ENCODE results near the gene SAMD11. TPM values are rescaled to one million over a fixed set of nuclear protein-coding genes. Genes with fewer than 3 reads are reported as not detected.

The SAMD11 gene
- polyA plus RNA-seq, 6 donors from 2014 or later: 0.19 to 0.40 TPM; not detected in 4

DNA sequence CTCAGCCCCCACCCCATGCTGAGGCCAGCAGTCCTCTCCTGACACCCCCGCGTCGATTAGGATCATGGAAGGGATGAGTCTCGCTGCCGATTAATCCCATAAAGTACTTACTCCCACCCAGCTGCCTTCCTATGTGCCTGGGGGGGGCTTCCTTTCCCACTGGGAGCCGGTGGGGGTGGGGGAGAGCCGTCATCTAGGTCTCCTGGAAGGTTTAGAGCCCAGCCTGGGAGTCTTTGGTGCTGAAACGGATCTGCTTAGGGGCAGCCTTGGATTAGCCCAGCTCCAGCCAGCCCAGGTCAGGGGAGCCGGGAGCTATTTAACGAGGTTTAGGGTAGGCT lies 9.8 kb downstream of the SAMD11 start:
- Mint-ChIP-seq H3K27me3 (peaks cover 0 to 72% (median 66%) of the 10 kb centered on the region in 3 donors), H3K9me3 (no peaks in the 10 kb centered on the region), H3K4me1 (peaks cover 0 to 8% (median 6%) of the 10 kb centered on the region in 3 donors), H3K4me3 (no peak overlapping the region), H3K27ac (no peak overlapping the region), H3K36me3 (no peaks in the 10 kb centered on the region)
- ATAC-seq (ENCODE audit: low read depth in 2 of 2) (no peak), DNase-seq (no peak)

DNA sequence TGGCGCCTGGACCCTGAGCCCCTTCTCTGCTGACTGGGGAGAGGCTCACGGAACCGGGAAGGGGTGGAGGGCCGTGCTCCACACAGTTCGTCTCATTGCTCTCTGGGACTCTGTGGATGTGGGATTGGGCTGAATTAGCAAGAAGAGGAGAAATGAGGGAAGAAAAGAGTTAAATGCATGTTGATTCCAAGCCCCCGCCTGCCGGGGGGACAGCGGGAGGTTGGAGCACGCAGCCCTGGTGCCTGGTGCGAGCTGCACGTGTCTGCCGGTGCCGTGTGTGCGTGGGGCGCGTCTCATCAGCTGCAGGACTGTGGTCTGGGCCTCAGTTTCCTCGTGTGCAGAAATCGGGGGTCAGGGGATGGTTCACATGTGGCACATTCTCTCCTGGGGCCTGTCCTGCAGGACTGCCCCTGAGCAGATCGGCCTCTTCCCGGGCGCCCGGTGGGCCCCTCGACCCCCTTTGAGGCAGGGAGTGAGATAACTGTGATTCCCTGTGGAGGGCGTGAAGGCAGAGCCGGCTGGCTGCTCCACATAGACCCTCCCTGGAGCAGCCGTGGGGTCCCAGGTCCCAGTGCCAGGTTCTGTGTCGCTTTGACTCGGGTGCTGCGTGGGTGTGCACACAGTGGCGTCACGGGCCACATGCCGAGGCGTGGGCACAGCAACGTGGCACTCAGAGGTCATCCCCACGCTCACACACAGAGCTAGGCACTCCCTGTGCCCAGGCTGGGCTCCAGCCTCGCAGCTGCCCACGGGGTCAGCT lies 11.4 kb downstream of the SAMD11 start:
- H3K4me1 Mint-ChIP-seq: peaks cover 0 to 11% (median 6%) of the 10 kb centered on the region in 3 donors
- H3K27me3 Mint-ChIP-seq: peaks cover 0 to 74% (median 68%) of the 10 kb centered on the region in 3 donors
- H3K4me3 Mint-ChIP-seq: no peak overlapping the region
- DNase-seq: no peak
- H3K27ac Mint-ChIP-seq: peak overlapping the region in 3 of 6 donors; percentile 37 to 53 (median 38)
- no peaks in the 10 kb centered on the region for H3K9me3 Mint-ChIP-seq
- no peak for ATAC-seq (ENCODE audit: low read depth in 2 of 2)
- no peaks in the 10 kb centered on the region for H3K36me3 Mint-ChIP-seq

DNA sequence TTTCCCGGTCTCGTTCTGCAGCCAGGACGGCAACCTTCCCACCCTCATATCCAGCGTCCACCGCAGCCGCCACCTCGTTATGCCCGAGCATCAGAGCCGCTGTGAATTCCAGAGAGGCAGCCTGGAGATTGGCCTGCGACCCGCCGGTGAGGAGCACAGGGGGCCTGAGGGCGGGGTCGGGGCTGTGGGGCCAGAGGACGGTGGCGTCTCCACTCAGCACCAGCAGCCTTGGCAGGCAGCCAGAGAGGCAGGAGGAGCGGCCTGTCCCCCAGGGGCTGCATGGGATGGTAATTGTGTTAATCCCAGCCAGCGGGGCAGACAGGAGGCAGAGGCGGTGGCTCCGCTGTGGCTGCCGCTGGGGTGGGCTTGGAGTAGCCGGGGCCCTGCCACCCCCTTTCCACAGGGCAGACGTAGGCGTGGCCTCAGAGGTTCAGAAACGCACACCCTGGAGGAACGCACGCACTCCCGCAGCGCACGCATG lies 12.1 kb downstream of the SAMD11 start:
- H3K4me3 Mint-ChIP-seq: no peak overlapping the region
- peak overlapping the region in 2 of 6 donors; percentile 38 to 53 for H3K27ac Mint-ChIP-seq
- H3K4me1 Mint-ChIP-seq: peaks cover 2 to 11% (median 9%) of the 10 kb centered on the region in 3 donors
- DNase-seq: no peak
- no peaks in the 10 kb centered on the region for H3K36me3 Mint-ChIP-seq
- H3K27me3 Mint-ChIP-seq: peaks cover 0 to 78% (median 70%) of the 10 kb centered on the region in 3 donors
- ATAC-seq (ENCODE audit: low read depth in 2 of 2): no peak
- H3K9me3 Mint-ChIP-seq: no peaks in the 10 kb centered on the region

DNA sequence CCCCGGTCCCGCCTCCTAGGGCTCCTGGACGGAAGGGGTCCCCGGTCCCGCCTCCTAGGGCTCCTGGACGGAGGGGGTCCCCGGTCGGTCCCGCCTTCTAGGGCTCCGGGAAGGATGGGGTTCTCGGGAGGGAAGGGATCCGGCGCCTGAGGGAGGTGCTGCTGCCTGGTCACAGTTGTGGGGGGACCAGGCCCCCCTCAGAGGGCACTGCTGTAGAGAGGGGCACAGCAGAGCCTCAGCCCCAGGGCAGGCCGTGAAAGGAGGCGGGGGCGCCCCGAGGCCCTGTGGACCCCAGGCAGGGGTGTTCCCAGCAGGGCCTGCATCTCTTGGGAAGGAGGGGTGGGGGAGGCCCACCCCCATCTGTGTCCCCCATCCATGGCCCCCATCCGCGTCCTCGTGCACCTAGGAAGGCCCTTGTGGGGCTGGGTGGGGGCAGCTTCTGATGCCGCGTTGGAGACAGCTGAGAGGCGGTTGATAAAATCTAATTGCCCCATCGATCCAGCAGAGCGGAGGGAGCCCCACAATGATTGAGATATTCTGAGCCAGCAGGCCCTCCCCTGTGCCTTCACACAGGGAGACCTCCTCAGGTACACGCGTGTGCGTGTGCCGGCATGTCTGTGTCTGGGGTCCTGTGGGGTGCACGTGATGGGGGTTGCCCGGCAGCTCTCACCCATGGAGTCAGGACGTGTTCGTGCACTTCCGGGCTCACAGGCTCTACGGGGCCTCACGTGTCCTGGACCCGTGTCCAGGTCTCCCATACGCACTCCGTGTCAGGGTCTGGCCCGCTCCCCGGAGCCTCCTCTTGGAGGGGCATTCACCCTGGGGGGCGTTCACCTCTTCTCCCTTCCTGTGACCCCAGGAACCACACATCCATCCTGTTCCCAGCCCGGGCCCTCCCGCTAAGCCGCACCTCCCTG lies 12.9 kb downstream of the SAMD11 start:
- H3K4me3 Mint-ChIP-seq: peak overlapping the region in 2 of 8 donors; percentile 15 to 41
- peaks cover 4 to 78% (median 70%) of the 10 kb centered on the region in 3 donors for H3K27me3 Mint-ChIP-seq
- peaks cover 9 to 12% (median 10%) of the 10 kb centered on the region in 3 donors for H3K4me1 Mint-ChIP-seq
- DNase-seq: no peak
- no peak overlapping the region for H3K27ac Mint-ChIP-seq
- H3K9me3 Mint-ChIP-seq: no peaks in the 10 kb centered on the region
- ATAC-seq (ENCODE audit: low read depth in 2 of 2): no peak
- H3K36me3 Mint-ChIP-seq: no peaks in the 10 kb centered on the region

DNA sequence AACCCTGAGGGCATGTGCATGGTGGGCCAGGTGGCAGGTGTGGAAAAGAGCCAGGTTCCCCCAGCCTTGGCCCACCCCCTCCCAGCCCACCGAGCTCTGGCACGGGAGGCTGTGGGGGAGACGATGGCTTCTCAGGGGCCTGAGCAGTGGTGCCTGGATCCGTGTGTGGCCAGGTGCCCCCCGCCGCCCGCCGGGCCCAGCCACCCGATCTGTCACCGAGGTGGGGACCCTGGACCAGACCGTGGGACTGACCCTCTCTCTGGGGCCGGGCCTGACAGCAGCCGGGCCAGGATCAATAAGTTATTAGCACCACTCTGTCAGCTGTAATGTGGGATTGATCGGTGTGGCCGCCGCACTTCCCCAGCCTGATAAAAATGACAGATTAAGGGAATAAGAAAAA lies 13.8 kb downstream of the SAMD11 start:
- H3K4me3 Mint-ChIP-seq: peak overlapping the region in 2 of 8 donors; percentile 26 to 65
- H3K36me3 Mint-ChIP-seq: no peaks in the 10 kb centered on the region
- no peak overlapping the region for H3K27ac Mint-ChIP-seq
- peaks cover 4 to 72% (median 64%) of the 10 kb centered on the region in 3 donors for H3K27me3 Mint-ChIP-seq
- no peak for DNase-seq
- no peak for ATAC-seq (ENCODE audit: low read depth in 2 of 2)
- peaks cover 9 to 10% (median 9%) of the 10 kb centered on the region in 3 donors for H3K4me1 Mint-ChIP-seq
- no peaks in the 10 kb centered on the region for H3K9me3 Mint-ChIP-seq

DNA sequence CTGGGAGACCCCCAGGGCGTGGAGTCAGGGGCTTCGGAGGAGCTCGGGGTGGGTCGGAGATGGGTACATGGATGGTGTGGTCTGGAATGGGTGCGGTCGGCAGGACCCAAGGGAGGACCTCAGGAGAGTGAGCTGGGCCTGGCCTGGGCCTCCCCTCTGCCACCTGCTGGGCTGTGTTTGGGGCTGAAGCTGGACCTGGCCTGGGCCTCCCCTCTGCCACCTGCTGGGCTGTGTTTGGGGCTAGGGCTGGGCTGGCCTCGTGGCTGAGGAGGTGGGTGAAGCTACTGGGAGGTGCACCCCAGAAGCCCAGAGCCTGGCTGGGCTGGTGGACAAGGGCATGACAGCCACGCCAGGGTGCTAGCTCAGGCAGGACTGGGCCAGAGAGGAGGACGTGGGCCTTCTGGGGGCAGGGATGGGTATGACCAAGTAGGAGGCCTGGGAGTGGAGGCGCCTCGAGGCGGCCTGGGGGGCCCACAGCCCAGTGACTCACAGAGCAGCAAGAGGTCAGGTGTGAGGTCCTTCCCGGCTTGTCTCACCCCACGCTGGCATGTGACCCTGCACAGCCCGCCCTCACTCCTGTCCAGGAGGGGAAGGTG lies 14.5 kb downstream of the SAMD11 start:
- ATAC-seq (ENCODE audit: low read depth in 2 of 2) (peak in 1 of 2 donors; percentile 11), DNase-seq (no peak)
- Mint-ChIP-seq H3K9me3 (no peaks in the 10 kb centered on the region), H3K36me3 (no peaks in the 10 kb centered on the region), H3K4me1 (peaks cover 9 to 10% (median 9%) of the 10 kb centered on the region in 3 donors), H3K27me3 (peaks cover 4 to 65% (median 62%) of the 10 kb centered on the region in 3 donors), H3K4me3 (no peak overlapping the region), H3K27ac (peak overlapping the region in 1 of 6 donors; percentile 67)

DNA sequence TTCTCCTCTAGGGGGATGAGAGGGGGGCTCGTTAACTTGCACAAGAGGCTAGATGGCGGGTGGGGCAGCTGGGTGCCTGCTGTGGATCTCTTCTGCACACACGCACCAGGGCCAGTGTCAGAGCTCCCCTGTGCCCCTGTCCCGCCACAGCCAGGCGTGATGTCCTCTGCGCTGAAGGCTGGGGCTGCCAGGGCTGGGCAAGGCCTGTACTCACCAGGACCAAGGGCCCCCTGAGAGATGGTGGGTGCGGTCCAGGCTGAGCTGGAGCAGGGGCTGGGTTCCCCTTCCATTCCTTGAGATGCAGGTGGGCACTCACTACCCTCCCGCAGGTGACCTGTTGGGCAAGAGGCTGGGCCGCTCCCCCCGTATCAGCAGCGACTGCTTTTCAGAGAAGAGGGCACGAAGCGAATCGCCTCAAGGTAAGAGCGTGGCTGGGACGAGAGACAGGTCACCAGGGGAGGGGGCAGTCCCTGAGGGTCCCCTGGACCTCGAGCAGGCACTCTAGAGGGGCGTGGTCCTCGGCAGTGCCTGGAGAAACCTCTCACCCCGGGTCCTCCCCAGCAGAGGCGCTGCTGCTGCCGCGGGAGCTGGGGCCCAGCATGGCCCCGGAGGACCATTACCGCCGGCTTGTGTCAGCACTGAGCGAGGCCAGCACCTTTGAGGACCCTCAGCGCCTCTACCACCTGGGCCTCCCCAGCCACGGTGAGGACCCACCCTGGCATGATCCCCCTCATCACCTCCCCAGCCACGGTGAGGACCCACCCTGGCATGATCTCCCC lies 15.2 kb downstream of the SAMD11 start:
- ATAC-seq (ENCODE audit: low read depth in 2 of 2) (no peak), DNase-seq (no peak)
- no peak overlapping the region for H3K27ac Mint-ChIP-seq
- H3K4me1 Mint-ChIP-seq: peaks cover 9 to 10% (median 9%) of the 10 kb centered on the region in 3 donors
- H3K9me3 Mint-ChIP-seq: no peaks in the 10 kb centered on the region
- no peaks in the 10 kb centered on the region for H3K36me3 Mint-ChIP-seq
- peak overlapping the region in 5 of 8 donors; percentile 1 to 82 (median 56) for H3K4me3 Mint-ChIP-seq
- peaks cover 4 to 59% (median 58%) of the 10 kb centered on the region in 3 donors for H3K27me3 Mint-ChIP-seq

DNA sequence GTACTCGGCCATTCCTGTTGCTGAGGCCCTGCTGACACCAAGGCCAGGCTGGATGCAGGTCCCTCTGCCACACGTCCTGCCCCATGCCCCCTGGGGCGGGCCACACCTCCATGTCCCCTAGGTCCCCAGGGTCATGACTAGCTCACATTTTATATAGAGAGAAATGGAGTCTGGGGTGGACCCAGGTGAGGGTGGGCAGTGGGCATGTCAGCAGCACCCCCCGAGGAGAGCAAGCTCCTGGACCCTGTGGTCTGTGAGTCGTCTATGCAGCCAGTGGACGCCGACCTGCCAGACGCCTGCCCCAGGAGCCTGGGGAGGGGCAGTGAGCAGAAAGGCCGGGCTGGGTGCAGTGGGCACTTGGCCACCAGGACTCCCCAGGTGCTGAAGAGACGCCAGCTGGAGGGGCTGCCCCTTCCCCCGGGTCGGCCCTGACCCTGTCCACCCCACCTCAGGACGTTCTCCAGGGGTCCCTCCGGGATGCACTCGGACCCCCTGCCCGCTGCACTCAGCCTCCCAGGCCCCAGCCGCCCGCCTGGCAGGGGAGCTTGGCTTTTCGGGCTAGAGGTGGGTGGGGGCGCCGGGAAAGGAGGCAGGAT lies 15.9 kb downstream of the SAMD11 start:
- peaks cover 4 to 58% (median 57%) of the 10 kb centered on the region in 3 donors for H3K27me3 Mint-ChIP-seq

DNA sequence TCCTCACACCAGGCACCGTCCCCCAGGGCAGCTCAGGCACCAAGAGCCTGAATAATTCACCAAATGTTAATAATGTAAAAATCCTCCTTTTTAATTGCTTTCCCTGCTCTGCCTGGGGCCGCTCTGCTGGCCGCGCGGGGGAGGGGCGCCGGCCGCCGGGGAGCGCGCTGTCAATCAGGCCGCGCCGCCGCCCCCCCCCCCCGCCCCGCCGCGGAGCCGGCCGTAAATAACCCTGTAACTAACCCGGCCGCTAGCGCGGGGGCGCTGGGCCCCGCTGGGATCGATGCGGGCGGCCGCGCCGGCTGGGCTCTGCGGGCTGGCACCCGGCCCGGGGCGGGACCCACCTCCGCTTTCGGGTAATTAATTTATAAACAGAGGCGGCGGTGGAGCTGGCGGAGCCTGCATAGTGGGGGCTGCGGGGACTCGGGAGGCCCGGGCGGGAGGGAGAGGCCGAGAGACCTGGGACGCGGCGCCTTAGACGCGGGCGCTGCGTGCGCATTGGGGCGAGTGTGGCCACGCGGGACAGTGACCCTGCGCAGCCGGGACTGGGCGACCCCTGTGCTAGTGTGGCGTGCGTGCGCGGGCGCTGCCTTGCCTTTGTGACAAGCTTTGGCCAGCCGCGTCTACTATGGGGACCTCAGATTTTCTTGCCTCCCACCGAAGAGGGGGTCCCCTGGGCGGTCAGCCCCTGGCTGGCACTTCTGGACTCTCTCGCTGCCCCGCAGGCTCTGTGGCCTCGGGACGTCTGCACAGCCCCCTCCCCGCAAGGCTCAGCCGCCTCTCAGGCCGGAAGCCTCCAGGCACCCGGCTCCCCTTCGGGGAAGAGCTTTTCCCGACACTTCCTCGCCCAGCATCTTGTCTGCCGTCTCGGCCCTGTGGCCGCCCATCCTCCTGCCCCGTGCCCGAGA lies 16.6 kb downstream of the SAMD11 start:
- Mint-ChIP-seq H3K27me3 (peaks cover 4 to 50% (median 50%) of the 10 kb centered on the region in 3 donors), H3K9me3 (no peaks in the 10 kb centered on the region), H3K36me3 (peaks cover 0 to 2% of the 10 kb centered on the region in 2 donors), H3K4me1 (peaks cover 6 to 16% (median 12%) of the 10 kb centered on the region in 3 donors), H3K27ac (no peak overlapping the region), H3K4me3 (peak overlapping the region; percentile 47 to 90 (median 82))
- DNase-seq (no peak), ATAC-seq (ENCODE audit: low read depth in 2 of 2) (peak; percentile 29 to 47)

More for the DNA sequence above, 15.9 kb downstream of the SAMD11 start:
- DNase-seq: no peak
- ATAC-seq (ENCODE audit: low read depth in 2 of 2): no peak
- H3K4me1 Mint-ChIP-seq: peaks cover 9 to 10% (median 9%) of the 10 kb centered on the region in 3 donors
- H3K4me3 Mint-ChIP-seq: peak overlapping the region in 6 of 8 donors; percentile 1 to 82 (median 58)
- H3K9me3 Mint-ChIP-seq: no peaks in the 10 kb centered on the region
- no peak overlapping the region for H3K27ac Mint-ChIP-seq
- no peaks in the 10 kb centered on the region for H3K36me3 Mint-ChIP-seq

DNA sequence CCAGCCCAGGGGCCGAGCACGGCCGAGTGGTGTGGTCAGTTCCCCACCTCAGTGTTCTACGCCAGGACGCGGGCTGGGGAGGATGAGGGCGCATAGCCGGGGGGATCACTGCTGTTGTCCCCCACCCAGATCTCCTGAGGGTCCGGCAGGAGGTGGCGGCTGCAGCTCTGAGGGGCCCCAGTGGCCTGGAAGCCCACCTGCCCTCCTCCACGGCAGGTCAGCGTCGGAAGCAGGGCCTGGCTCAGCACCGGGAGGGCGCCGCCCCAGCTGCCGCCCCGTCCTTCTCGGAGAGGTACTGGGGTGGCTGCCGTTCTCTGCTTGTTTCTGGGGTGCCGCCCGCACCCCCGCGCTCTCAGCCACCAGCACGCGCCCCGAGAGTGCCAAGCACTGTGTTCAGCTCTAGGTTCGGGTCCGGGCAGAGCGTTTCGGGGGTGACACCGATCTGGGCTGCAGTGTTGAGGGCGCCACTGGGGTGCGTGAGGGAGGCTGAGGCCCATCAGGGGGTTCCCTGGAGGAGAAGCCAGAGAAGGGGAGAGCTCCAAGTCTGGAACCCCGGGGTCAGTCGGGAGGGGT lies 17.4 kb downstream of the SAMD11 start:
- H3K9me3 Mint-ChIP-seq: no peaks in the 10 kb centered on the region
- ATAC-seq (ENCODE audit: low read depth in 2 of 2) (peak; percentile 1 to 20), DNase-seq (no peak)
- H3K27me3 Mint-ChIP-seq: peaks cover 4 to 46% (median 45%) of the 10 kb centered on the region in 3 donors
- H3K4me1 Mint-ChIP-seq: peaks cover 9 to 16% (median 12%) of the 10 kb centered on the region in 3 donors
- H3K4me3 Mint-ChIP-seq: peak overlapping the region; percentile 9 to 90 (median 82)
- H3K36me3 Mint-ChIP-seq: peaks cover 0 to 9% of the 10 kb centered on the region in 2 donors
- H3K27ac Mint-ChIP-seq: peak overlapping the region in 1 of 6 donors; percentile 74
